Transverse colon (tissue), 4 donors: Measurements from ENCODE around the gene OTUB1. TPM values are rescaled to one million over a fixed set of nuclear protein-coding genes. Genes with fewer than 3 reads are reported as not detected.

Experiments
- DNase-seq: peaks from one replicate; pipeline ENCODE4 v3.0.0-alpha.2; 2019
- H3K27ac ChIP-seq, 4 donors: fragments of 200-600 bp; sonication (generic); 2 replicates each; pipeline ENCODE4 v1.5.1; 2016 to 2018; ENCODE audit warnings: inconsistent platforms in 4 of 4
- H3K27me3 ChIP-seq: fragments of 200-600 bp; sonication (generic); 2 replicates; pipeline ENCODE4 v1.5.1; 2017; ENCODE audit warnings: inconsistent platforms
- H3K36me3 ChIP-seq, 4 donors: fragments of 200-600 bp; sonication (generic); 2 replicates each; pipeline ENCODE4 v1.5.1; 2017 to 2019; ENCODE audit warnings: inconsistent platforms in 4 of 4
- H3K4me1 ChIP-seq, 4 donors: fragments of 200-600 bp; sonication (generic); 2 replicates each; pipeline ENCODE4 v1.5.1; 2017 to 2020; ENCODE audit warnings: inconsistent platforms in 4 of 4
- H3K4me3 ChIP-seq, 4 donors: fragments of 200-600 bp; sonication (generic); 1 replicate in 1 of 4; 2 replicates in 3 of 4; pipeline versions ENCODE4 v1.5.1 to v1.6.1; 2017 to 2019; ENCODE audit warnings: inconsistent platforms in 4 of 4
- H3K9me3 ChIP-seq, 2 donors: fragments of 200-600 bp; sonication (generic); 2 replicates each; pipeline ENCODE4 v1.5.1; 2017 to 2019; ENCODE audit warnings: inconsistent platforms in 2 of 2
- EP300 ChIP-seq: sonication (generic); formaldehyde crosslinking; IDR thresholded peaks from one replicate; pipeline ENCODE4 v1.6.1; 2017; ENCODE audit warnings: antibody characterized with exemption, low read depth
- POLR2A ChIP-seq: fragments of 450-650 bp; IDR thresholded peaks from one replicate; pipeline ENCODE4 v1.6.1; 2016; ENCODE audit warnings: antibody characterized with exemption, mild to moderate bottlenecking, moderate library complexity
- POLR2AphosphoS5 ChIP-seq, 3 donors: sonication (generic); formaldehyde crosslinking; IDR thresholded peaks; one replicate each; pipeline ENCODE4 v1.6.1; 2016; ENCODE audit warnings: antibody characterized with exemption in 3 of 3
- WGBS, 2 donors: methylation state at CpG; one replicate each; pipeline ENCODE4 v1.1.5; 2018; ENCODE audit warnings: low coverage in 1 of 2; 5-methylcytosine and 5-hydroxymethylcytosine counted together
- in situ Hi-C, 4 donors: fragments of 200-750 bp; cut with MboI; loops; one replicate each; pipeline versions ENCODE4 v1.15.0 to v1.15.1; 2017; ENCODE audit warnings: low sequenced_read_pairs in 3 of 4, low pct_ligation_motif_present in 1 of 4, low pct_unique_long_range_greater_than_20kb in 1 of 4
- intact Hi-C: fragments of 100-400 bp; cut with DNase I; formaldehyde crosslinking; loops from one replicate; pipeline ENCODE4 v1.15.1; 2023; ENCODE audit warnings: low total_unique reads
- total RNA-seq, 4 donors: library from RNA; depleted of rRNA; stranded (reverse); fragments of >200 nt; gene quantifications; one replicate each; pipeline ENCODE4 v1.1.0, GENCODE V29; 2016
- TF ChIP-seq, protein P1 (sequence below), 5 experiments: fragments of 200-600 bp in 3 of 5; fragments of 450-650 bp in 2 of 5; sonication (generic) in 3 of 5; IDR thresholded peaks; 1 replicate in 2 of 5; 2 replicates in 3 of 5; pipeline ENCODE4 v1.5.1; 2016 to 2017; ENCODE audit warnings: antibody characterized with exemption in 5 of 5, inconsistent platforms in 3 of 5, mild to moderate bottlenecking in 2 of 5, moderate library complexity in 1 of 5

OTUB1 gene
- total RNA-seq, 4 donors from 2014 or later, result 52.7 to 114 (median 79.4) TPM

DNA sequence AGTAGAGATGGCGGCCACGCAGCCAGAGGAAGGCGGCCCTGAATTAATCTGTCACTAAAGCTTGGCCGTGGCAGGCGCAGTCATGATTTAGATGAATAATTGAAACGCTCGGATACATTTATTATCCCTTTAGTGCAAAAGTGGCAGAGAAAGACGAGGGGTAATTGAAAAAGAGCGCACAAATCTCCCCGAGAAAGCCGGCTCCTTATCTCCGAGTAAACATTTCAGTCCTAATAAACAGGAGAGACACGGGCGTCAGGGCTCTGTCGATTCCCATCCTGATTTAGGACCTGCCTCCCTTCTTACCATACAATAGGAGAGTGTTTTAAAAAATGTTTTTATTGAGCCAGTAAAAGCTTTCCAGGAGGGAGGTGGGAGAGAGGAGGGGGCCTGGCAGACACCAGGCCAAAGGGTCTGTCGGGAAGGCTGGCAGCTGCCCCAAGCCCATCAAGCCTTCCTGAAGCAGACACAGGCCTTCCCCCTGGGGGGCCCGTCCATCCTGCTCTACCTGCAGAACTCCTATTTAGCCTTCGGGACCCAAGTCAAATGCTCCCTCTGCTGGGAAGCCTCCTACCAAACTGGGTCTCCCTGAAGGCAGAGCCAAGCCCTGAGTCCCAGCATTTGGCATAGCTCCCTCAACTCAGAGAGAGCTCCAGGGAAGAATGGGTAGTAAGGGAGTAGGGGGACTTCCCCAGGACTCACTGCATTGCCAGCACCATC lies 22.8 kb downstream of the OTUB1 start:
- Histone ChIP-seq H3K9me3 (no peaks in the 10 kb centered on the region), H3K4me1 (peaks cover 0 to 17% (median 13%) of the 10 kb centered on the region in 4 donors), H3K4me3 (no peak overlapping the region), H3K27ac (no peak overlapping the region), H3K36me3 (no peaks in the 10 kb centered on the region), H3K27me3 (peaks cover 9% of the 10 kb centered on the region)
- DNase-seq, result no peak
- TF ChIP-seq POLR2A (no peak), EP300 (no peak), POLR2AphosphoS5 (IDR thresholded peaks at IDR 0.05) (no peak)
- TF ChIP-seq, protein P1, sequence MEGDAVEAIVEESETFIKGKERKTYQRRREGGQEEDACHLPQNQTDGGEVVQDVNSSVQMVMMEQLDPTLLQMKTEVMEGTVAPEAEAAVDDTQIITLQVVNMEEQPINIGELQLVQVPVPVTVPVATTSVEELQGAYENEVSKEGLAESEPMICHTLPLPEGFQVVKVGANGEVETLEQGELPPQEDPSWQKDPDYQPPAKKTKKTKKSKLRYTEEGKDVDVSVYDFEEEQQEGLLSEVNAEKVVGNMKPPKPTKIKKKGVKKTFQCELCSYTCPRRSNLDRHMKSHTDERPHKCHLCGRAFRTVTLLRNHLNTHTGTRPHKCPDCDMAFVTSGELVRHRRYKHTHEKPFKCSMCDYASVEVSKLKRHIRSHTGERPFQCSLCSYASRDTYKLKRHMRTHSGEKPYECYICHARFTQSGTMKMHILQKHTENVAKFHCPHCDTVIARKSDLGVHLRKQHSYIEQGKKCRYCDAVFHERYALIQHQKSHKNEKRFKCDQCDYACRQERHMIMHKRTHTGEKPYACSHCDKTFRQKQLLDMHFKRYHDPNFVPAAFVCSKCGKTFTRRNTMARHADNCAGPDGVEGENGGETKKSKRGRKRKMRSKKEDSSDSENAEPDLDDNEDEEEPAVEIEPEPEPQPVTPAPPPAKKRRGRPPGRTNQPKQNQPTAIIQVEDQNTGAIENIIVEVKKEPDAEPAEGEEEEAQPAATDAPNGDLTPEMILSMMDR (IDR thresholded peaks at IDR 0.05), result no peak
- in situ Hi-C loops, result loop anchor here in 1 of 4 donors (10.0 kb wide), 1 partner anchor 136 kb away; no protein-coding TSS in a partner anchor
- 72 to 89% methylated on average over 5 to 18 of the region's 18 CpGs for WGBS, 2 donors
- intact Hi-C loops, result no loop called here

DNA sequence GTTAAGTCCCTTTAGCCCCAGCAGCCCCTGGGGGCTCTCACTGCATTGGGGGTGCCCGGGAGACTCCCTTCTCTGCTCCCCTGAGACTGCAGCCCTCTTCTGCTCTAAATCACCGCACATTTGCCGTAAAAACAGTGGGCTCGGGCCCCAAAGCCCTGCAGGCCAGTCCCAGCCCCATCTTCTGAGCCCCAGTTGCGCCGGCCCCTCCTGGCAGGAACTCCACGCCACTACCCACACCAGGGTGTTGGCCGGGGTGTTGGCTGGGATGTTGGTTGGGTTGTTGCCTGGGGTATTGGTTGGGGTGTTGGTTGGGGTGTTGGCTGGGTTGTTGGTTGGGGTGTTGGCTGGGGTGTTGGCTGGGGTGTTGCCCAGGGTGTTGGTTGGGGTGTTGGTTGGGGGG lies 23.5 kb downstream of the OTUB1 start:
- Histone ChIP-seq H3K4me3 (no peak overlapping the region), H3K36me3 (no peaks in the 10 kb centered on the region), H3K27ac (no peak overlapping the region), H3K9me3 (no peaks in the 10 kb centered on the region), H3K4me1 (peaks cover 0 to 17% (median 13%) of the 10 kb centered on the region in 4 donors), H3K27me3 (peaks cover 9% of the 10 kb centered on the region)
- DNase-seq, result no peak
- TF ChIP-seq POLR2AphosphoS5 (IDR thresholded peaks at IDR 0.05), result no peak
- no peak for TF ChIP-seq EP300
- no peak for TF ChIP-seq POLR2A
- TF ChIP-seq, protein P1 (IDR thresholded peaks at IDR 0.05), result no peak
- intact Hi-C loops, result no loop called here
- 91% methylated on average over 8 of the region's 8 CpGs; no CpG with 5 or more reads in 1 of the 2 donors for WGBS, 2 donors
- in situ Hi-C loops, result loop anchor here in 1 of 4 donors (10.0 kb wide), 1 partner anchor 135 kb away; no protein-coding TSS in a partner anchor

DNA sequence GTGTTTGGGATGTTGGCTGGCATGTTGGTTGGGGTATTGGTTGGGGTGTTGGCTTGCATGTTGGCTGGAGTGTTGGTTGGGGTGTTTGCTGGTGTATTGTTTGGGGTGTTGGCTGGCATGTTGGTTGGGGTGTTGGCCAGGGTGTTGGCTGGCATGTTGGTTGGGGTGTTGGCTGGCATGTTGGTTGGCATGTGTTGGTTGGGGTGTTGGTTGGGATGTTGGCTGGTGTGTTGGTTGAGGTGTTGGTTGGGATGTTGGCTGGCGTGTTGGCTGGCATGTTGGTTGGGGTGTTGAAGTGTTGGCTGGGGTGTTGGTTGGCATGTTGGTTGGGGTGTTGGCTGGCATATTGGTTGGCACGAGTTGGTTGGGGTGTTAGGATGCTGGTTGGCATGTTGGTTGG lies 24.5 kb downstream of the OTUB1 start:
- DNase-seq, result no peak
- in situ Hi-C loops (no loop called here), intact Hi-C loops (no loop called here)
- Histone ChIP-seq H3K4me3 (no peak overlapping the region), H3K27me3 (peaks cover 9% of the 10 kb centered on the region), H3K4me1 (peaks cover 0 to 17% (median 13%) of the 10 kb centered on the region in 4 donors), H3K9me3 (no peaks in the 10 kb centered on the region), H3K27ac (no peak overlapping the region), H3K36me3 (no peaks in the 10 kb centered on the region)
- TF ChIP-seq, protein P1 (IDR thresholded peaks at IDR 0.05), result no peak
- TF ChIP-seq POLR2A (no peak), POLR2AphosphoS5 (IDR thresholded peaks at IDR 0.05) (no peak), EP300 (no peak)
- WGBS, 2 donors, result 93 to 100% methylated on average over 2 of the region's 2 CpGs

DNA sequence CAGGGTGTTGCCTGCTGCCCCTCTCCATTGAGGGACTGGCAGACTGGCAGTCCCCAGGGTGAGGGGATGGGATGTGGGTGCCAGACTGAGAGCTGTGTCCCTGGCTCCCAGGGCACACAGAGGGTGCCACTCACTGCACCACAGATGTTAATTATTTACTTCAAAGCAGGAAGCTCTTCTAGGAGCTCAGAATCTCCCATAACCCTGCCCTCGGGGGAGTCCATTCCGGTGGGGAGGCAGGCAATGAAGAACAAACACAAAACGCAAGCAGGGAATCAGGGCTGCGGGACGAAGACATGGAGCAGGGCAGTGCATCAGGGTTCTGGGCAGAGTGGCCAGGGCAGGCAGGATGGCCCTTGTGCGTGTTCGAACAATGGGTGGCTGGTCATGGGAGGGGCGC lies 25.1 kb downstream of the OTUB1 start:
- TF ChIP-seq EP300 (no peak), POLR2AphosphoS5 (IDR thresholded peaks at IDR 0.05) (no peak), POLR2A (no peak)
- TF ChIP-seq, protein P1 (IDR thresholded peaks at IDR 0.05), result no peak
- intact Hi-C loops (no loop called here), in situ Hi-C loops (no loop called here)
- DNase-seq, result no peak
- H3K36me3 ChIP-seq, result no peaks in the 10 kb centered on the region
- H3K27ac ChIP-seq, result no peak overlapping the region
- H3K4me3 ChIP-seq, result no peak overlapping the region
- H3K4me1 ChIP-seq, result peaks cover 0 to 17% (median 13%) of the 10 kb centered on the region in 4 donors
- H3K27me3 ChIP-seq, result peaks cover 9% of the 10 kb centered on the region
- no peaks in the 10 kb centered on the region for H3K9me3 ChIP-seq
- WGBS, 2 donors, result 74% methylated on average over 8 of the region's 8 CpGs; no CpG with 5 or more reads in 1 of the 2 donors
